Skeletal muscle satellite cell (primary cell): ENCODE data around the gene SLC6A3.
"Not testable (repeated sequence)": the region's sequence is repeated elsewhere in the genome, so short reads cannot be mapped to it uniquely, and the experiment has no call there.

Source experiments
- H3K27me3 ChIP-seq: 2 replicates; pipeline ENCODE4 v1.7.0; 2013; ENCODE audit warnings: low read length; ENCODE audit not compliant: control insufficient read depth, insufficient read depth
- H3K36me3 ChIP-seq: 2 replicates; pipeline ENCODE4 v1.7.0; 2013; ENCODE audit warnings: mild to moderate bottlenecking, control low read depth, low read length; ENCODE audit not compliant: insufficient read depth
- H3K4me1 ChIP-seq: 2 replicates; pipeline ENCODE4 v1.7.0; 2013; ENCODE audit warnings: low read length; ENCODE audit not compliant: control insufficient read depth, insufficient read depth
- H3K4me2 ChIP-seq: 2 replicates; pipeline ENCODE4 v1.7.0; 2013; ENCODE audit warnings: mild to moderate bottlenecking, low read length
- H3K4me3 ChIP-seq: 2 replicates; pipeline ENCODE4 v1.7.0; 2013; ENCODE audit warnings: low read length
- H3K9ac ChIP-seq: 2 replicates; pipeline ENCODE4 v1.7.0; 2013; ENCODE audit warnings: mild to moderate bottlenecking, low read depth, low read length, moderate library complexity
- H3K9me3 ChIP-seq: replicated peaks from 2 replicates; pipeline ENCODE4 v1.7.0; 2013; ENCODE audit warnings: mild to moderate bottlenecking, control low read depth, low read length

The SLC6A3 gene

DNA sequence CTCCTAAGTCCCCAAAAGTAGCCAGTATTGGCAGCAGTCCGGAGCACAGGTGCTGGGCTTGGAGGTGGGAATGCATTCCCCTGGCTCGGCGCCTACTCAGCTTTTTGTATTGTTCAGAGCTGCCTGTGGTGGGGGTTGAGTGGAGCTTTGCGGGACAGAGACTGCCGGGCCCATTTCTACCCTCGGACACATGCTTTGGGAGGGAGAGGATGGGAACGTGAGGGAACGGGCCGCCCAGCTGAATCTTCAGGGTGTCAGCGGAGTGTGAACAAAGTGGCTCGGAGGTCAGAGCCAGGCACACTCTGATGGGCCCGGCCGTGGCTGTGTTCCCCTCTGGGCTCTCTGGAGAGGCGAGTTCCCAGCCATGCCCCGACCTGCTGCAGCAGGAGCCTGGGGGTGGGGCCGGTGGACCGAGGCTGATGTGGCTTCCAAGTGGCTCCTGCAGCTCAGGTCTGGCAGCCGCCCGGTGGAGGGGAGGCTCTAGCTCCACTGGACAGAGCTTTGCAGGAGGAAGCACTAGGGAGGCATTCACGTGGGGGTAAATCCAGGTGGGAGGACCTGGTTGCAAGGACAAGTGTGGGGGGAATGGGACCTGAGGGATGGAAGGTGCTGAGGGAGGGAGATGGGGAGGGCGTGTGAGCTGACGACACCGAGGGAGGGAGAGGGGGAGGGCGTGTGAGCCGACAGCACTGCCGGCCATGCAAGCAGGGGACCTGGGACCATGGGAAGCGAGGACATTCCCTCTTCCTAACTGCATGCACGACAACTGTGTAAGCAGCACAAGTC lies 31.1 kb upstream of the SLC6A3 start:
- H3K36me3 ChIP-seq: peaks cover 42% of the 10 kb centered on the region
- no peaks in the 10 kb centered on the region for H3K4me1 ChIP-seq
- H3K4me3 ChIP-seq: no peak overlapping the region
- no peak overlapping the region for H3K9ac ChIP-seq
- H3K9me3 ChIP-seq: no peaks in the 10 kb centered on the region
- H3K4me2 ChIP-seq: no peak overlapping the region
- no peaks in the 10 kb centered on the region for H3K27me3 ChIP-seq

DNA sequence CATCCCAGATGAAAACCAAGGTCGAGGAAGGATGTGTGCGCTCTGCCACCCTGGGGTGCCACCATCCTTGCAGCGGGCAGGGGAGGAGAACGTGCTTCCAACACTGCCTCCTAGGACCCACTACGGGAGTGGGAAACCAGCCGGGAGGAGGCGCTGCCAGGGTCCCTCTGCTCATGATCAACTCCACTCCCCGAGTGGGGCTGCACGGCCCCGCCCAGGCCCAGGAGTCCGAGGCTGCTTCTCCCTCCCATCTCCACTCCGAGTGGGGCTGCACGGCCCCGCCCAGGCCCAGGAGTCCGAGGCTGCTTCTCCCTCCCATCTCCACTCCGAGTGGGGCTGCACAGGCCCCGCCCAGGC lies 30.3 kb upstream of the SLC6A3 start:
- H3K9ac ChIP-seq, H3K4me3 ChIP-seq, H3K4me1 ChIP-seq, H3K4me2 ChIP-seq, H3K27me3 ChIP-seq, H3K9me3 ChIP-seq: not testable (repeated sequence)
- peaks cover 42% of the 10 kb centered on the region for H3K36me3 ChIP-seq

DNA sequence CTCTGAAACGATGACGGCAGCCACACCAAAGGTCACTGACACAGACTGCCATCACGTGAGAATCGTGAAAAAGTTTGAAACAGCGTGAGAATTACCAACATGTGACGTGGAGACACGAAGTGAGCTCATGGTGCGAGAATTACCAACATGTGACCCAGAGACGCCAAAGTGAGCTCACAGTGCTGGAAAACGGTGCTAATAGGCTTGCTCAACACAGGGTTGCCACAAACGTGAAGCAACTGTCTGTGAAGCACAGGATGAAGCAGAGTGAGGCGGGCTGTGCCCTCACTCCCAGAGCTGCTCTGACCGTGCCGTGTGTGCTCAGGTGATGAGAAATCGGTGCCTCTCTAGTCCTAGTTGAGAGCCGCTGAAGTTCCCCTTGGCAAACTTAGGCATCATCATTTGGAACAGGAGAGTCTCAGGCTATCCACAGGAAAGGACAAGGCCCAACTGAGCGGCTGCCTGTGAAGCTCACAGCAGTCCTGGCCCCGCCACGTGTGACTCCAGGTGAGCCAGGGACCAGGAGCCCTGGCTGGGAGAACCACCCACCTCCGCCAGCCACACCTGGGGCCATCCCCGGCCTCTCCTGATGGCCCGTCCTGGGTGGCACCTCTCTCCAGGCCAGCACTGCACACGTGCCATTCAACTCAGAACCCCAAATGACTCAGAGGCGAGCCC lies 29.8 kb upstream of the SLC6A3 start:
- H3K4me1 ChIP-seq: no peaks in the 10 kb centered on the region
- H3K9me3 ChIP-seq: no peaks in the 10 kb centered on the region
- H3K4me3 ChIP-seq: no peak overlapping the region
- H3K9ac ChIP-seq: no peak overlapping the region
- no peaks in the 10 kb centered on the region for H3K27me3 ChIP-seq
- H3K36me3 ChIP-seq: peaks cover 42% of the 10 kb centered on the region
- no peak overlapping the region for H3K4me2 ChIP-seq

DNA sequence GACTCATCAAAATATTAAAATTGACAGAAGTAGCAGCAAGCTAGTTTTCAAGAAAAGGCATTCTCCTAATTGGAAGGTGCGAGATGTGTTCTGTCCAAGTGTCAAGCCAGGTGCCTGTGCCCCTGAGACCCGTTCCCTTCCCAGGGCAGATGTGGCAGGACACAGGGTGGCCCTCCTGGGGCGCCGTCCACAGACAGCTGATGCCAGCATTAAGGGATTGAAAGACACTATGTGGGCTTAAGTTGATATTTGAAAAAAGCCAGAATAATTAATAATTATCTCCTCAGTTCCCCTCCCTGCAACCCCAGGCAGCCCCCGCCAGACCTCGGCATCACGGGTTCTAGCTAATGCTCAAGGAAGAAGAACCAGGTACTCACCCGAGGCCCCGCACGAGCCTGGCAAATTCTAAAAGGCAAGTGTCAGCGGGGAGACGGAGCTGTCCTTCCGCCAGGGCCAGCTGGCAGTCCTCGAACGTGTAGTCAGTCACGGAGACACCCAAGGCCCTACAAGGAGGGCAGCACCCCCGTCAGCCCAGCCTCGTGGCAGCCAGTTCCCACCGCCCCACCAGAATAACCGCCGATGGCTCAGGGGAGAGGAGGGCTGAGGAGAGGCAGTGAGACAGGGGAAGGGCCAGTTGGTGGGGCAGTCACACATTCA lies 29.1 kb upstream of the SLC6A3 start:
- no peak overlapping the region for H3K9ac ChIP-seq
- no peaks in the 10 kb centered on the region for H3K27me3 ChIP-seq
- H3K36me3 ChIP-seq: peaks cover 42% of the 10 kb centered on the region
- H3K9me3 ChIP-seq: no peaks in the 10 kb centered on the region
- no peak overlapping the region for H3K4me3 ChIP-seq
- H3K4me1 ChIP-seq: no peaks in the 10 kb centered on the region
- no peak overlapping the region for H3K4me2 ChIP-seq

DNA sequence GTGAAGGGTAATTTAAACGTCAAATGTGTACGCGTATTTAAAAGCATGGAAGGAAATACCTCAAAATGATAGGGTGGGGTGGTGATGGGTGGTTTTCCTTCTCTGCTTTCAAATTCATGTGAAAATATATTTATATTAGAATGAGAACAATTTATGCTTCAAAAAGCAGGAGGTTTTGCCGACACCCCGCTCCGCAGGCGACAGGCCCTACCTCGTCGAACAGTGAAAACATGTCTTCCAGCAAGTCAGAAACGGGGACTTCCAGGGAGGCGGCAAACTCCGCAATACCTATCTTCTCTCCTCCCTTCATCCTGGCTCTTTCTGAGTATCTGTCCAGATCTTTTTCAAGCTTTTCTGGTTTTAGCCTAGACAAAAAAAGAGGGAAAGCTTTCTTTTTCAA lies 28.5 kb upstream of the SLC6A3 start:
- H3K4me1 ChIP-seq: no peaks in the 10 kb centered on the region
- peaks cover 41% of the 10 kb centered on the region for H3K36me3 ChIP-seq
- H3K27me3 ChIP-seq: no peaks in the 10 kb centered on the region
- no peaks in the 10 kb centered on the region for H3K9me3 ChIP-seq
- H3K4me3 ChIP-seq: no peak overlapping the region
- H3K4me2 ChIP-seq: no peak overlapping the region
- H3K9ac ChIP-seq: no peak overlapping the region

DNA sequence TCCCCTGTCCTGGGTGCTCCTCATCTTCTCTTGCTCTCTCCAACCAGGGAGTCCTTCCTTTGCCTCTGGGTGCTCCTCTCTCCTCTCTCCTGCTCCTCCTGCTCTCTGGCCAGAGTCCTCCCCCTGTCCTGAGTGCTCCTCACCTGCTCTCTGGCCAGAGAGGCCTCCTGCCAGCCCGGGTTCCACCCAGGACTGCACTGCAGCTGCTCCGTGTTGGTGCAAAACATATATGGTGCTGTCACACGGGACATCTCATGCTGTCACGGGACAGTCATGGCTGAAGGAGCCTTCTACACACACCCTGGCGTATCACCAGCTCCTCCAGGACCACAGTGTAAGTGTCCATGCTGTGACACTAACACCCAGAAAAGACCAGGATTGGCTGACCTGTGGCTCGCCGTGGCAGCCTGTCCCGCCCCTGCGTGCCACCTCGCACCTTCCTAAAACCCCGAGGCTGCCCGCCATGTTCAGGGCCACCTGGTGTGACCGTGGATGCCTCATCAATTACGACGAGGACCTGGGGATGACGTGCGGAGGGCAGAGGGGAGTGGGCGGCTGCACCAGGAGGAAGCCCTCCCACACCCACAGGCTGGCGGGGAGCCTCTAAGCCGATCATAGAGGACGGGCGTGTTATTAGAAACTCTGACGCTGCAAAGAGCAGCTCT lies 27.9 kb upstream of the SLC6A3 start:
- Histone ChIP-seq H3K27me3 (no peaks in the 10 kb centered on the region), H3K9ac (no peak overlapping the region), H3K9me3 (no peaks in the 10 kb centered on the region), H3K36me3 (peaks cover 35% of the 10 kb centered on the region), H3K4me3 (no peak overlapping the region), H3K4me1 (no peaks in the 10 kb centered on the region), H3K4me2 (no peak overlapping the region)

DNA sequence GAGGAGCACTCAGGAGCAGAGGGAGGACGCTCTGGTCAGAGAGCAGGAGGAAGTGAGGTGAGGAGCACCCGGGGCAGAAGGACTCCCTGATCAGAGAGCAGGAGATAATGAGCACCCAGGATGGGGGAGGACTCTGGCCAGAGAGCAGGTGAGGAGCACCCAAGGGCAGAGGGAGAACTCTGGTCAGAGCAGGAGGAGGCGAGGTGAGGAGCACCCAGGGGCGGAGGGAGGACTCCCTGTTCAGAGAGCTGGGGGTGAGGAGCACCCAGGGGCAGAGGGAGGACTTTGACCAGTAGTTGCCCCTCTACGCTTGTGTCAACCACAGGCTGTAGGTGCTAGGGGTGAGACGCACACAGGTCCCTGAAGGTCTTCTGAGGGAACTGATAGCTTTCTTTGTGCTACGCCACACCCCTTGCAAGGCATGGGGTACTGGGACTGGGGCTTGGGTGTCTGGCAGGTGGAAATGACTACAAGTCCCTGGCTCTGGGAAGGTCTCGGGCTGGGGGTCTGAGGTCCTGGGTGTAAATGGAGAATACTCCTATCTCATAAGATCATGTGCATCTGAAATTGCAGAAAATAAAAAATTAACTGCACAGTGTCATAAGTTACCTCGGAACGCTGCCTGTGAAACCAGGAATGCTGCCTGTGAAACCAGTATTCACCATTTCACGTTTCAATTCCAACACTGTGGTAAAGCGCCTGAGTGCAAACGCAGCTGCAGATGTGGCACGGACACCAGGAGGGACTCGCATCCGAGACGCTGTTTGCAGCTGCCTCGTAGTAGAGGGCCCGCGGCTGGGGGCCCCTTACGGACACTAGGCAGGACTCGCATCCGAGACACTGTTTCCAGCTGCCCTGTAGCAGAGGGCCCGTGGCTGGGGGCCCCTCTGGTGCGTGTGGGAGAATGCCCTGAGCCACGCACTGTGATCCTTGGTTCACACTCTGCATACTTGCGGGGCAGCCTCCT lies 27.0 kb upstream of the SLC6A3 start:
- no peak overlapping the region for H3K4me2 ChIP-seq
- no peak overlapping the region for H3K4me3 ChIP-seq
- H3K36me3 ChIP-seq: peaks cover 33% of the 10 kb centered on the region
- no peak overlapping the region for H3K9ac ChIP-seq
- no peaks in the 10 kb centered on the region for H3K4me1 ChIP-seq
- no peaks in the 10 kb centered on the region for H3K9me3 ChIP-seq
- H3K27me3 ChIP-seq: no peaks in the 10 kb centered on the region

DNA sequence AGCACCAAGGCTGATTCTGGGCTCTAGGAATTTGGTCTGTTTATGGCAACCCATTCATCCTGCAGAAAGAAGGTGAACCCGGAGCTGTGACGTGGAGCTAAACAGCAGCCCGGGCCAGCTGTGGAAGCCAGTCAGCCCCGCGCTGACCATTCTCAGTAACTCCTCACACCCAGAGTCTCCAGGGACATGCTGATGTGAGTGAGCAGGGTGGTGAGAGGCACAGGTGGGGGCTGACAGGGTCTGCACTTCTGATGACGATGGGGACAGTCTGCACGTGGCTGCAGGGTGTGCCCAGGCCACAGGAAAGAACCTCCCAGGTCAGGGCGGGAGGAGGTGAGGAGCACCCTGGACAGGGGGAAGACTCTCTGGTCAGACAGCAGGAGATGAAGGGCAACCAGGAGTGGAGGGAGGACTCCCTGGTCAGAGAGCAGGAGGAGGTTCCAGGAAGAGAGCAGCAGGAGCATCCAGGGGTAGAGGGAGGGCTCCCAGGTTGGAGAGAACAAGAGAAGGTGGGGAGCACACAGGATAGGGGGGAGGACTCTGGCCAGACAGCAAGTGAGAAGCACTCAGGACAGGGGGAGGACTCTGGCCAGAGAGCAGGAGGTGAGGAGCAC lies 26.1 kb upstream of the SLC6A3 start:
- Histone ChIP-seq H3K4me3 (no peak overlapping the region), H3K36me3 (peaks cover 32% of the 10 kb centered on the region), H3K4me1 (no peaks in the 10 kb centered on the region), H3K9ac (no peak overlapping the region), H3K27me3 (no peaks in the 10 kb centered on the region), H3K9me3 (no peaks in the 10 kb centered on the region), H3K4me2 (no peak overlapping the region)

DNA sequence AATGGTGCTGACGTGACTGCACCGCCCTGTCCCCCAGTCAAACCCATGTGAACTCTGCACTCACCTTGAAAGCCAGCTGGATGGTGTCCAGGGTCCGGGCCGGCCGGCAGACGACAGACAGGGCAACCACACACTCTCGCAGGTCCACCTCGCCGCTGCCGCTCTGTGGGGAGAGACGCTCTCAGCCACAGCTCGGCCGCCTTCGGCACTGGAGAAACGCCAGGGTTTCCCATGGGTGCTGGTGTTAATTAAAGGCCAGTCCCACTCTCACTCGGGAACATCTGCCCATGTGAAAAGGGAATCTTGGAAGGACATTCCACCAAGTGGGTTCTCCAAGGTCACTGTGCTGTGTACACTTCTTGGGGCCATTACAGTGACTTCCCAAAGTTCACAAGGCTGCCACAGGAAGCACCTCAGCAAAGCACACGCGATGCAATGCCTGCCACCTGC lies 25.5 kb upstream of the SLC6A3 start:
- Histone ChIP-seq H3K4me2 (no peak overlapping the region), H3K9ac (no peak overlapping the region), H3K9me3 (no peaks in the 10 kb centered on the region), H3K27me3 (no peaks in the 10 kb centered on the region), H3K36me3 (peaks cover 32% of the 10 kb centered on the region), H3K4me3 (no peak overlapping the region), H3K4me1 (no peaks in the 10 kb centered on the region)

DNA sequence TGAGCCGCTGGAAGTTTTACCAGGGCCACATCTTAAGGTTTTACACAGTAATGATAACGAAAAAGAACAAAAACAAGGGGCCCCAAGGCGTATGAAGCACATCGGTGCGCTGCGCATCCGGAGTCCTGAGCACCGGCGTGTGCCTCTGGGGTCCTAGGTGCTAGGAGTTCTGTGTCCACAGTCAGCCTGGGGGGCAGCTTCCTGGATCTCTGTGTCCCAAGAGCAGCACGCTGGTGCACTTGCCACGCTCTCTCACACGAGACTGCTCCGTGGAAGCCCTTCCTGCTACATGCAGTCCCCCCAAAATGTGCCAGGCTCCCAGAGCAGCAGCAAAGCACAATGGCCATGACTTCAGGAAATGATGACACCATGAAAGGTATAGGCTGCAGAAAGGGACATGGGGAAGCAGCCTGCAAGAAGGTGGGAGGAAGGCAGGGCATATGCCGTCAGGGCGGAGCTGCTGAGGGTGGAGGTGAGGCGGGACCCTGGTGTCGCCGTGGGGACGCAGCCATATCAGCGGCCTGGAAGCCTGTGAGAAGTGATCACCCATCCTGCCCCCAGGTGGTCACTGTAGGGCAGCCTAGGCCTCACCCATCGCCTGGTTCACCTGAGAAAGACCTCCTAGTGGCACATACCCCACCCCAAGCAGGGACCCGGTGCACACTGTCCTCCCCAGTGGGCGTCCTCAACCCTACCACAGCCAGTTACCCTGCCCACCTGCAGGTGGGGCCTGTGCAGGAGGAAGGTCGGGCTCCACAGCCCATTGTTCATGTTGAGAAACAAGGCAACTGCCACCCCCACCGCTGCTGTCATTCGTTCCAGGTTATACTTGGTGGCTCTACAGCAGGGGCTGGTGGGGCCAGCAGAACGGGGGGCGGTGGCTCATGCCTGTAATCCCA lies 23.6 kb upstream of the SLC6A3 start:
- no peak overlapping the region for H3K9ac ChIP-seq
- H3K4me2 ChIP-seq: no peak overlapping the region
- H3K36me3 ChIP-seq: peaks cover 29% of the 10 kb centered on the region
- no peaks in the 10 kb centered on the region for H3K9me3 ChIP-seq
- no peaks in the 10 kb centered on the region for H3K4me1 ChIP-seq
- H3K4me3 ChIP-seq: no peak overlapping the region
- H3K27me3 ChIP-seq: no peaks in the 10 kb centered on the region
